CD4-positive, alpha-beta T cell (primary cell): Measurements from ENCODE around the gene AFAP1L1. TPM values are rescaled to one million over a fixed set of nuclear protein-coding genes. Genes with fewer than 3 reads are reported as not detected.

Source experiments
- ATAC-seq: fragments of 200-7000 bp; cut with Tn5 transposase; one replicate; pipeline ENCODE4 v1.10.0; 2022; ENCODE audit warnings: mild to moderate bottlenecking; ENCODE audit not compliant: poor library complexity
- CTCF ChIA-PET: fragments of 350-600 bp; sonication (Branson Sonifier 250); formaldehyde crosslinking; loops from one replicate; lab custom pipeline; 2021; ENCODE audit warnings: antibody characterized with exemption, inconsistent platforms; lab: Charles Lee
- POLR2A ChIA-PET: fragments of 350-600 bp; sonication (Branson Sonifier 250); formaldehyde crosslinking; loops from one replicate; lab custom pipeline; 2021; ENCODE audit warnings: antibody characterized with exemption, inconsistent platforms; lab: Charles Lee
- DNase-seq, 14 experiments: peaks; one replicate each; pipeline ENCODE4 v3.0.0-alpha.2; 2013 to 2020; ENCODE audit warnings: mixed read lengths in 2 of 14
- H3K27ac ChIP-seq, 2 donors: one replicate each; pipeline versions ENCODE4 v1.5.1 to v1.7.0; 2013; ENCODE audit warnings: low read length in 2 of 2, low read depth in 1 of 2, mild to moderate bottlenecking in 1 of 2
- H3K27me3 ChIP-seq, 2 experiments: 1 replicate in 1 of 2; 2 replicates in 1 of 2; pipeline versions ENCODE4 v1.6.1 to v1.7.0; 2013; ENCODE audit warnings: low read length in 2 of 2, control low read depth in 1 of 2, mild to moderate bottlenecking in 1 of 2, moderate library complexity in 1 of 2; ENCODE audit not compliant: insufficient read depth in 2 of 2, control insufficient read depth in 1 of 2
- H3K36me3 ChIP-seq: one replicate; pipeline ENCODE4 v1.6.1; 2013; ENCODE audit warnings: low read length, control low read depth; ENCODE audit not compliant: insufficient read depth
- H3K4me1 ChIP-seq: one replicate; pipeline ENCODE4 v1.6.1; 2013; ENCODE audit warnings: low read length, control low read depth; ENCODE audit not compliant: insufficient read depth
- H3K4me3 ChIP-seq: one replicate; pipeline ENCODE4 v1.5.1; 2013; ENCODE audit warnings: mild to moderate bottlenecking, low read length, moderate library complexity
- H3K9me3 ChIP-seq, 2 experiments: 1 replicate in 1 of 2; 2 replicates in 1 of 2; pipeline versions ENCODE4 v1.6.1 to v1.7.0; 2013; ENCODE audit warnings: low read length in 2 of 2, mild to moderate bottlenecking in 2 of 2, control low read depth in 1 of 2, moderate library complexity in 1 of 2; ENCODE audit not compliant: control insufficient read depth in 1 of 2, insufficient read depth in 1 of 2
- H3K27ac Mint-ChIP-seq: one replicate; pipeline ENCODE4 v1.8.0; 2020; ENCODE audit warnings: mixed read lengths
- H3K27me3 Mint-ChIP-seq: one replicate; pipeline ENCODE4 v1.8.0; 2021; ENCODE audit warnings: mixed read lengths
- H3K36me3 Mint-ChIP-seq: one replicate; pipeline ENCODE4 v1.8.0; 2021; ENCODE audit warnings: low read depth, mixed read lengths
- H3K4me1 Mint-ChIP-seq: one replicate; pipeline ENCODE4 v1.8.0; 2021; ENCODE audit warnings: low read depth, mixed read lengths
- H3K4me3 Mint-ChIP-seq: one replicate; pipeline ENCODE4 v1.8.0; 2020; ENCODE audit warnings: mild to moderate bottlenecking, mixed read lengths
- H3K9me3 Mint-ChIP-seq: one replicate; pipeline ENCODE4 v1.8.0; 2020; ENCODE audit warnings: mixed read lengths
- CTCF ChIP-seq: fragments of 200-600 bp; IDR thresholded peaks from one replicate; pipeline ENCODE4 v1.8.0; 2022; ENCODE audit warnings: antibody characterized with exemption, mild to moderate bottlenecking
- intact Hi-C, 2 experiments: fragments of 100-400 bp; cut with DNase I in 1 of 2; cut with micrococcal nuclease in 1 of 2; formaldehyde crosslinking; loops; one replicate each; pipeline versions ENCODE4 v1.15.1 to v1.9.0; 2023 to 2025; cut with DNase I, micrococcal nuclease
- total RNA-seq, 174 experiments: library from RNA in 2 of 174; stranded (reverse) in 2 of 174; gene quantifications; one replicate each; pipeline ENCODE4 v1.2.3 and lab custom pipeline; 2021 to 2026

AFAP1L1 gene
- total RNA-seq, 2 experiments from 2014 or later: 0.47 to 0.56 TPM

- no peak for ATAC-seq
Observed at GRCh38 chr5:149325894-149326293, 54.2 kb downstream of the AFAP1L1 start.

GRCh38 chr5:149326611-149327010 lies 55.0 kb downstream of the AFAP1L1 start:
- Mint-ChIP-seq H3K4me1 (no peaks in the 10 kb centered on the region), H3K9me3 (peaks cover 2% of the 10 kb centered on the region), H3K36me3 (no peaks in the 10 kb centered on the region), H3K4me3 (no peak overlapping the region), H3K27me3 (no peaks in the 10 kb centered on the region), H3K27ac (no peak overlapping the region)
- Histone ChIP-seq H3K4me3 (no peak overlapping the region), H3K27me3 (no peaks in the 10 kb centered on the region), H3K4me1 (no peaks in the 10 kb centered on the region), H3K9me3 (peaks cover 0 to 6% of the 10 kb centered on the region in 2 experiments), H3K27ac (no peak overlapping the region), H3K36me3 (no peaks in the 10 kb centered on the region)
- intact Hi-C loops: no loop called here
- no peak for ATAC-seq
- DNase-seq: no peak
- CTCF ChIA-PET: no interaction called here
- POLR2A ChIA-PET: interaction anchor here (0.6 to 3.2 kb wide), 4 partner anchors 18 to 48 kb away, joined by 3 to 7 read pairs (median 4); partner anchors contain the start of genes GRPEL2 and PCYOX1L
- no peak for TF ChIP-seq CTCF

More at GRCh38 chr5:149325894-149326293, 54.2 kb downstream of the AFAP1L1 start:
- Histone ChIP-seq H3K4me1 (no peaks in the 10 kb centered on the region), H3K27ac (no peak overlapping the region), H3K27me3 (no peaks in the 10 kb centered on the region), H3K9me3 (peaks cover 0 to 6% of the 10 kb centered on the region in 2 experiments), H3K4me3 (no peak overlapping the region), H3K36me3 (no peaks in the 10 kb centered on the region)
- TF ChIP-seq CTCF: no peak
- Mint-ChIP-seq H3K4me1 (no peaks in the 10 kb centered on the region), H3K27ac (no peak overlapping the region), H3K4me3 (no peak overlapping the region), H3K9me3 (peaks cover 2% of the 10 kb centered on the region), H3K36me3 (no peaks in the 10 kb centered on the region), H3K27me3 (no peaks in the 10 kb centered on the region)
- no peak for DNase-seq
- ChIA-PET CTCF (no interaction called here), POLR2A (interaction anchor here (0.5 to 3.2 kb wide), 3 partner anchors 12 to 585 kb away, joined by 3 to 7 read pairs (median 3); partner anchors contain the start of gene GRPEL2)
- intact Hi-C loops: no loop called here

- no peaks in the 10 kb centered on the region for H3K27me3 ChIP-seq
- H3K36me3 Mint-ChIP-seq: no peaks in the 10 kb centered on the region
Observed at GRCh38 chr5:149328177-149328576, 56.5 kb downstream of the AFAP1L1 start.

More at GRCh38 chr5:149328177-149328576, 56.5 kb downstream of the AFAP1L1 start:
- no peaks in the 10 kb centered on the region for H3K4me1 Mint-ChIP-seq
- H3K4me3 ChIP-seq: no peak overlapping the region
- ChIA-PET POLR2A (interaction anchor here (1.4 kb wide), 1 partner anchor 18 kb away, joined by 4 read pairs; no protein-coding TSS in a partner anchor), CTCF (no interaction called here)
- H3K4me3 Mint-ChIP-seq: no peak overlapping the region
- H3K27ac ChIP-seq: no peak overlapping the region
- no peaks in the 10 kb centered on the region for H3K36me3 ChIP-seq
- H3K9me3 Mint-ChIP-seq: peaks cover 2% of the 10 kb centered on the region
- DNase-seq (no peak), ATAC-seq (no peak)
- H3K4me1 ChIP-seq: no peaks in the 10 kb centered on the region
- intact Hi-C loops: no loop called here
- H3K9me3 ChIP-seq: peaks cover 0 to 6% of the 10 kb centered on the region in 2 experiments
- no peaks in the 10 kb centered on the region for H3K27me3 Mint-ChIP-seq
- H3K27ac Mint-ChIP-seq: no peak overlapping the region
- no peak for TF ChIP-seq CTCF
